ENCODE results near the gene SLC16A14.

Gene SLC16A14

DNA sequence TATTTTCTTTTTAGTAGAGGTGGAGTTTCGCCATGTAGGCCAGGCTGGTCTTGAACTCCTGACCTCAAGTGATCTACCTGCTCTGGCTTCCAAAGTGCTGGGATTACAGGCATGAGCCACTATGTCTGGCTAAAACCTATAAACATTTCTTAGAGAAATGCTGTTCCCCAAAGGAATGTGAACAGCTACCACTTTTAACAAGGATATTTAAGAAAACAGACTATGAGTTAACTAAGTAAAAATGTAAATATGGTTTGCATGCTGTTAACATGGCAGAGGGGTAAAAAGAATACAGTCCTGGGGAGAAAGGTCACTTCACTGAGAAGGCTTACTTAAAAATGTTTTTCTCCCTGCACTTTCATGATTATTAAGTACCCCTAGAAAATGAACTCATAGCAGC lies 57.1 kb downstream of the SLC16A14 start:
- no peak for DNase-seq
- TF ChIP-seq POLR2A (IDR thresholded peaks at IDR 0.05; ENCODE audit: low read length) (no peak), GATA1 (IDR thresholded peaks at IDR 0.05; ENCODE audit: low read depth, low read length) (no peak)

DNA sequence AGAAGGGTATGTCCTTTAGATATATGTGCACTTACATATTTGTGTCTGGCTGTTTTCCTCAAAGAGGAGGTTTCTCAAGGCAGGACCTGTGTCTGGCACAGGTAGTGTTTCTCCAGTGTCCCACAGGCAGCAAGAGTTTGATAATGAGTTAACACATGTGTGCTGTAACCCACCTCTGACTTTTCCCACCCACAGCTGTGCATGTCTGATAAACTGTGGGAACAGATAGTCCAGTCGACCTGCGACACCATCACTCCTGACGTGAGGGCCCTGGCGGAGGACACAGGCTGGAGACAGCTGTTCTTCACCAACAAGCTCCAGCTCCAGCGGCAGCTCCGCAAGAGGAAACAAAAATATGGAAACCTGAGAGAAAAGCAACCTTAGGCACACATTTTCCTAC lies 58.2 kb downstream of the SLC16A14 start:
- peak in 1 of 2 experiments; percentile 16 for DNase-seq
- TF ChIP-seq POLR2A (IDR thresholded peaks at IDR 0.05; ENCODE audit: low read length), result no peak
- no peak for TF ChIP-seq GATA1 (IDR thresholded peaks at IDR 0.05; ENCODE audit: low read depth, low read length)

GRCh38 chr2:230008708-230009066 lies 60.0 kb downstream of the SLC16A14 start:
- DNase-seq, result peak in 1 of 2 experiments; percentile 34
- TF ChIP-seq POLR2A (IDR thresholded peaks at IDR 0.05; ENCODE audit: low read length), result no peak
- TF ChIP-seq GATA1 (IDR thresholded peaks at IDR 0.05; ENCODE audit: low read depth, low read length), result no peak

GRCh38 chr2:230007931-230008707 lies 60.6 kb downstream of the SLC16A14 start:
- TF ChIP-seq POLR2A (IDR thresholded peaks at IDR 0.05; ENCODE audit: low read length), result no peak
- peak; percentile 76 to 86 for DNase-seq

- no peak for TF ChIP-seq GATA1 (IDR thresholded peaks at IDR 0.05; ENCODE audit: low read depth, low read length)
- no peak for TF ChIP-seq POLR2A (IDR thresholded peaks at IDR 0.05; ENCODE audit: low read length)
- no peak for DNase-seq
Measured at GRCh38 chr2:230000118-230000841, 68.4 kb downstream of the SLC16A14 start.

GRCh38 chr2:229997565-229997964 lies 71.2 kb downstream of the SLC16A14 start:
- TF ChIP-seq POLR2A (IDR thresholded peaks at IDR 0.05; ENCODE audit: low read length) (no peak), GATA1 (IDR thresholded peaks at IDR 0.05; ENCODE audit: low read depth, low read length) (no peak)
- no peak for DNase-seq

DNA sequence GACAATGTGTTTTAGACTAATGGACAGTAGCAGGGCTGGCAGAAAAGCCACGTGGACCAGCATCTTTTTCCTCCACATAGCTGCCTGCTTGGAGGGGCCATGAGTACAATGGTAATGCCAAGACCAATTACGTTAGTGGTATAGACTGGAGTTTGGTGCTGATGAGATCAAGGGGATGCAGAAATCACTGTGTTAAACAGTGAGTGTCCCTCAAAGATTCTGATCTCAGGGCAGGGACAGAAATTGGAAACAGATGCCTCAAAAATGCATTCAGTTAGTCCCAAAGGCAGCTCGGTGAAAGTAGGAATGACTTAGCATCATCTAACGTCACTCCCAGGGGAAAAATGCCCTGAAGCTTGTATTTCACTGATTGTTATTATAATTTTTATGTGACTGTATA lies 72.4 kb downstream of the SLC16A14 start:
- DNase-seq, result no peak
- TF ChIP-seq POLR2A (IDR thresholded peaks at IDR 0.05; ENCODE audit: low read length) (no peak), GATA1 (IDR thresholded peaks at IDR 0.05; ENCODE audit: low read depth, low read length) (no peak)

DNA sequence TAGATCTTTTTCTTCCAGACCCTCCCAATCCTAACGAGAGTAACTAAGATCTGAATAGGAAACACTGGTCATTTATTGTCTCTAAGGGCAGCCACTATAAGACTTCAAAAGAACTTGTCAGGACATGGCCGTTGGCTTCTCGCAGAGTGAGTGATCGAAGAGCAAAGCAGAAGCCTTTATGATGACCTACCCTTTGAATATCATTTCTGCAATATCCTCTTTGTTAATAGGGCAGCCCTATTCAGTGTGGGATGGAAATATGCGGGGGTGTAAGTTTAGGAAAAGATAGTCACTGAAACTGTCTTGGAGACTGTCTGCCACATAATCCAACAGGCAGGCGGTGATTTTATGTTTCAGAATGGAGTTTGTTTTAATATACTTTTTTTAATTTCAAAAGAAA lies 75.5 kb downstream of the SLC16A14 start:
- no peak for DNase-seq
- TF ChIP-seq POLR2A (IDR thresholded peaks at IDR 0.05; ENCODE audit: low read length), result no peak
- no peak for TF ChIP-seq GATA1 (IDR thresholded peaks at IDR 0.05; ENCODE audit: low read depth, low read length)
